NCI-H2107 treated with DMSO at 0.1 percent for 48 hours (cell line): Measurements from ENCODE around the gene SRXN1.

Experiments used
- DNase-seq: peaks from one replicate; lab custom pipeline; 2025; ENCODE audit not compliant: unreplicated experiment; lab: John Stamatoyannopoulos, UW

The SRXN1 gene

GRCh38 chr20:609371-609964, 43.5 kb downstream of the SRXN1 start:
- no peak for DNase-seq

- no peak for DNase-seq
Measured at GRCh38 chr20:608970-609369, 44.0 kb downstream of the SRXN1 start.

- DNase-seq, result no peak
Measured at GRCh38 chr20:607476-607875, 45.5 kb downstream of the SRXN1 start.

- DNase-seq, result no peak
Measured at GRCh38 chr20:605237-605636, 47.8 kb downstream of the SRXN1 start.

- DNase-seq, result no peak
Measured at GRCh38 chr20:603116-603640, 49.8 kb downstream of the SRXN1 start.

- DNase-seq, result no peak
Measured at GRCh38 chr20:602111-602970, 50.7 kb downstream of the SRXN1 start.

GRCh38 chr20:600736-601135, 52.3 kb downstream of the SRXN1 start:
- DNase-seq, result no peak

- DNase-seq, result no peak
Measured at GRCh38 chr20:600141-600540, 52.9 kb downstream of the SRXN1 start.

GRCh38 chr20:598133-598850, 54.7 kb downstream of the SRXN1 start:
- DNase-seq, result no peak

- DNase-seq, result no peak
Measured at GRCh38 chr20:597560-597959, 55.4 kb downstream of the SRXN1 start.
